Thymus (tissue), 11 donors: ENCODE results near the gene PRKRA. TPM values are rescaled to one million over a fixed set of nuclear protein-coding genes. Genes with fewer than 3 reads are reported as not detected.

Experiments
- DNase-seq, 9 donors: peaks; one replicate each; pipeline ENCODE4 v3.0.0-alpha.2; 2013; ENCODE audit warnings: low spot score in 9 of 9, low read depth in 6 of 9, missing footprints in 1 of 9
- H3K27ac ChIP-seq, 2 donors: one replicate each; pipeline ENCODE4 v1.5.1; 2013; ENCODE audit warnings: control low read depth in 1 of 2, low read depth in 1 of 2, low read length in 1 of 2, mild to moderate bottlenecking in 1 of 2, moderate library complexity in 1 of 2
- H3K27me3 ChIP-seq, 2 donors: one replicate each; pipeline ENCODE4 v1.5.1; 2013; ENCODE audit warnings: low read length in 1 of 2; ENCODE audit not compliant: control insufficient read depth in 2 of 2, insufficient read depth in 1 of 2
- H3K36me3 ChIP-seq, 2 donors: one replicate each; pipeline ENCODE4 v1.5.1; 2013; ENCODE audit warnings: low read length in 1 of 2, mild to moderate bottlenecking in 1 of 2, moderate library complexity in 1 of 2; ENCODE audit not compliant: control insufficient read depth in 2 of 2, insufficient read depth in 2 of 2
- H3K4me1 ChIP-seq, 2 donors: one replicate each; pipeline ENCODE4 v1.5.1; 2013; ENCODE audit warnings: low read length in 2 of 2; ENCODE audit not compliant: control insufficient read depth in 2 of 2, insufficient read depth in 2 of 2
- H3K4me3 ChIP-seq, 2 donors: one replicate each; pipeline ENCODE4 v1.5.1; 2013; ENCODE audit warnings: low read length in 2 of 2, control low read depth in 1 of 2, mild to moderate bottlenecking in 1 of 2
- H3K9me3 ChIP-seq, 2 donors: one replicate each; pipeline ENCODE4 v1.5.1; 2013; ENCODE audit warnings: low read length in 1 of 2, mild to moderate bottlenecking in 1 of 2; ENCODE audit not compliant: control insufficient read depth in 2 of 2, insufficient read depth in 1 of 2
- WGBS: extraction: QIAGEN DNeasy Blood & Tissue Kit; methylation state at CpG from one replicate; pipeline ENCODE4 v1.1.7; 2013; 5-methylcytosine and 5-hydroxymethylcytosine counted together
- polyA plus RNA-seq: library from polyadenylated mRNA; stranded (reverse); fragments of 200-250 nt; gene quantifications from one replicate; pipeline ENCODE4 v1.2.3, GENCODE V29; 2013
- total RNA-seq: library from RNA; stranded (reverse); fragments of 120-200 nt; gene quantifications from one replicate; pipeline ENCODE4 v1.2.4, GENCODE V29; 2013
- donor health status: healthy.

Gene PRKRA
- total and polyA plus RNA-seq, 2 donors = 35.3 to 65.4 TPM

DNA sequence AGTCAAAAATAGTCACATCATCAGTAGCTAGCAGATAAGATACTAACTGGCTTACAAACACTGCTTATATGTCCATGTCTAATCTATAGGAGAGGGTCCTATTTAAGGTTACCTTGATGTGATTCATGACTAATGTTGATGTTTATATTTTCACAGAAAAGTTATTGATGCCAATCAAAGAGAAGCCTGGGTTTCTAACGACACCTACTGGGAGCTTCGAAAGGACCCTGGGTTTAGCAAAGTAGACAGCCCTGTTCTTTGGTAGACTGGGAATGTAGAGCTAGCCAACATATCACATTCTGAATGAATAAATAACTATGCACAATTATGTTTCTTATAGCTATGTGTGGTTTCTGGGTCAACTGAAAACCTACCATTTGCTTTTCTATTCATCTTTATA lies 55.7 kb downstream of the PRKRA start:
- Histone ChIP-seq H3K27ac (no peak overlapping the region), H3K9me3 (no peaks in the 10 kb centered on the region), H3K4me1 (no peaks in the 10 kb centered on the region), H3K4me3 (no peak overlapping the region), H3K27me3 (no peaks in the 10 kb centered on the region), H3K36me3 (no peaks in the 10 kb centered on the region)
- no peak for DNase-seq
- 97% methylated on average over 2 of the region's 2 CpGs for WGBS

DNA sequence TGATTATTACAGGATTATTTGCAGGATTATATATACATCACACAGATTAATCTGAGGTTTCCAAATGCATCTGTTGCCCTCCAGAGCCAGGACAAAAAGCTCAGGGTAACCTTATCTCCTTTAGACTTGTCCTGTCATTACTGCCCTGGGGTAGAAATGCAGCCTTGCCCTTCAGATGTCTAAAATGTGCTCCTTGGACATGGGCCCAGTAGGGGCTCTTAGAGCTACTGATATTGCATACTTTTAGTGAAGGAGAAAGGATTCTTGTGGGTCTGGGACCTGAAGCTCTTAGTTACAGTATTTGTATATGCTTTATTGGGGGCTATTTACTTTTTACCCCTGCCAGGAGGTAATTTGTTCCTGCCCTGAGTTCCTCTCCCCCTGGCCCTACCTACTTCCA lies 56.1 kb downstream of the PRKRA start:
- H3K27me3 ChIP-seq = no peaks in the 10 kb centered on the region
- H3K36me3 ChIP-seq = no peaks in the 10 kb centered on the region
- no peaks in the 10 kb centered on the region for H3K9me3 ChIP-seq
- H3K4me1 ChIP-seq = no peaks in the 10 kb centered on the region
- no peak overlapping the region for H3K27ac ChIP-seq
- H3K4me3 ChIP-seq = no peak overlapping the region
- DNase-seq = no peak

DNA sequence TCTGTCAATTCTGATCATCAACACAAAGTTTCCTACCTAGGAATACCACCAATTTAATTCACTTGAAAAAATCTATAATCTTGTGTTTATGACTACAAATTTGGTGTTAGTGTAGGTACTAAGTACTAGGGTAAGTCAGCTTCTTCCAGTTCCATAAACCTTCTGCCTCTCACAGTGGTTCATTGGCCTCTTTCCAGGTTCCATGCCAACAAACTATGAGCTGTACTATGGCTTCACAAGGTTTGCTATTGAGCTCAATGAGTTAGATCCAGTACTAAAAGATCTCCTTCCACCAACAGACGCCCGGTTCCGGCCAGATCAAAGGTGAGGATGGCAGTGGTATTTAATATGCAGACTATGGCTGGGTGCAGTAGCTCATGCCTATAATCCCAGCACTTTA lies 58.8 kb downstream of the PRKRA start:
- Histone ChIP-seq H3K36me3 (no peaks in the 10 kb centered on the region), H3K27ac (no peak overlapping the region)

DNA sequence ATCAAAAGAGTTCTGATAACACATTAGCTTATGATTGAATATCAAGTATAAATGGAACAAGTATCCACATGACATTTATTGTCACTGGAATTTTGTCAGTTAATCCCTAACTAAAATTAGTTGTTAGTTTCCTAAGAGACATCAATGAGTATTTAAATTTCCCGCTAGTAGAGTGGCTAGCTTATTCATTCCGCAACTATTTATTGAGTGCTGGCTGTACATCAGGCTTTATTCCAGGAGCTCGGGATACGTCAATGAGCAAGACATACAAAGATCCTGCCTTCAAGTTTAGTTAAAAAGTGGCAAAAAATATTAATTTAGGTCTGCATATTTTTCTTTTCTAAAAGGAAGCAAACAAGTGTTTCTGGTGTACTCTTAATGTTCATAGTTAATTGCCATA lies 59.3 kb downstream of the PRKRA start:
- no peak for DNase-seq
- Histone ChIP-seq H3K27ac (no peak overlapping the region), H3K36me3 (no peaks in the 10 kb centered on the region), H3K4me3 (no peak overlapping the region), H3K27me3 (no peaks in the 10 kb centered on the region), H3K9me3 (no peaks in the 10 kb centered on the region), H3K4me1 (no peaks in the 10 kb centered on the region)
- WGBS = 97% methylated on average over 4 of the region's 4 CpGs

More for the DNA sequence above, 58.8 kb downstream of the PRKRA start:
- Histone ChIP-seq H3K4me1 (no peaks in the 10 kb centered on the region), H3K27me3 (no peaks in the 10 kb centered on the region), H3K9me3 (no peaks in the 10 kb centered on the region), H3K4me3 (no peak overlapping the region)
- DNase-seq = no peak
- WGBS = 97% methylated on average over 3 of the region's 3 CpGs

DNA sequence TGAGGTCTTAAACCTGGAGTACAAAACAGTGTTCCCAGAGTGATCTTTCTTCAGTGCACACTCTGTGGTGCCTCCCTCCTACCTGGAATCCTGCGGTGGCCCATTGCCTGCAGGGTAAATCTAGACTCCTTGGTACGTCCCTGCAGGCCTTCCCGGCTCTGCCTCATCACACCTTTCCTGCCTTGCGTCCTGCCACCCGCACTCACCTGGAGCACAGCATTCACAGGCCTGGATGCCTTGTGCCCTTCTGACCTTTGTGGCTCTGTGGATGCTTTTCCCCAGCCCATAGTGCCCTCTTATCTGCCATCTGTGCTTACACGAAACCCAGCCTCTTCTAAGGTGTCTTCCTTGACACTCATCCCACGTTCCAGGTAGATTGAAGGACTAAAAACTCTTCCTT lies 62.7 kb downstream of the PRKRA start:
- no peaks in the 10 kb centered on the region for H3K4me1 ChIP-seq
- no peak overlapping the region for H3K4me3 ChIP-seq
- 94% methylated on average over 7 of the region's 7 CpGs for WGBS
- no peaks in the 10 kb centered on the region for H3K36me3 ChIP-seq
- DNase-seq = no peak
- H3K27ac ChIP-seq = no peak overlapping the region
- H3K9me3 ChIP-seq = no peaks in the 10 kb centered on the region
- H3K27me3 ChIP-seq = no peaks in the 10 kb centered on the region

DNA sequence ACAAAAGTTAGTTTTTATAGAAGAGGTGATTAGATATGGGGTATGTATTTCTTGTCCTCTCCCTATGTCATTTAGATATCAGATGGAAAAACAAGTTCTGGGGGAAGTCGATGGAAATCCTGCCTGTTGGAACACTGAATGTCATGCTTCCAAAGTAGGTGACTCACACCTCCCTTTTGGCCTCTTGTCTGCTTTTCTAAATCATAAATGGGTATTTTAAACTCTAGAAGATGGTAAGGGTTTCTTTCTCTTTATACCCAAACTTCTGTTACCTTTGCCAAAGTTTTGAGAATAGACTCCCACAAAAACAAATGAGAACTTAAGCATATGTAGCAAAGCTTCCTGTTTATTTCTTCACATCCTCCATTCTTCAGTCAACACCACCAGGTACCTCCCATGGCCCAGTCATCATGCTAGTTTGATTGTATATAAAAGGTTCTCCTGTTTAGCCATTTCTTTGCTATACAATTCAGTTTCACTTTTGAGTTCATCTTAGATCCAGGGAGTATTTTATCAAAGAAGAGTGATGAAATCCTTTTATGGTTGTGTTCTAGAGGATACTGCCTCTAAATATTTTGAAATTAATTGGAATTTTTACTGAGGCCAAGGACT lies 63.9 kb downstream of the PRKRA start:
- no peaks in the 10 kb centered on the region for H3K27me3 ChIP-seq
- no peaks in the 10 kb centered on the region for H3K36me3 ChIP-seq
- H3K4me3 ChIP-seq = no peak overlapping the region
- DNase-seq = no peak
- no peaks in the 10 kb centered on the region for H3K4me1 ChIP-seq
- H3K27ac ChIP-seq = no peak overlapping the region
- no peaks in the 10 kb centered on the region for H3K9me3 ChIP-seq
- 96% methylated on average over 1 of the region's 1 CpG for WGBS

DNA sequence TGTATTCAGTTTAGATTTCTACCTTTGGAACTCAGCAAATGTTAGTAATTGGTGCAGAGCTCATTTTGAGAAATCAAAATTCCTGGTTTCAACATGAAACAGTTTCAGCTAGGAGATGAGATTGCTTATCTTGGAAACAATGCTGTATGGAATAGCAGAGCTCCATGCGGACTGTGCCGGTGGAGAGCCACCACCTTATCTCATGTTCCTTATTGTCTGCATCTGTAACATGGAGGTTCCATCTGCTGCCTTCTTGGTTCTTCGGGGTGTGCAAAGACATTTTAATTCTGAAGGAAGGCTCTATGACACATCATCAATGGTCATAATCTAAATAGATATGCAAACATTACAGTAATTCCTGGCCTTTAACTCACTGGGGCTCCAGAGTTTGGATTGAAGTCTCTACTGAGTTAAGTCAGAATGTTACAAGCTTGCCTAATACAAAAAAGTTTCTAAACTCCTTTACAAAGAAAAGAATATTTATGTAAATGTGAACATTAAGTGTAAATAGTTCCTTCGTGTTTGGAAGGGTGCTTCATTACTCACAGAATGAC lies 65.3 kb downstream of the PRKRA start:
- H3K4me3 ChIP-seq = no peak overlapping the region
- no peaks in the 10 kb centered on the region for H3K36me3 ChIP-seq
- no peak for DNase-seq
- WGBS = 87% methylated on average over 4 of the region's 4 CpGs
- H3K4me1 ChIP-seq = no peaks in the 10 kb centered on the region
- H3K27ac ChIP-seq = no peak overlapping the region
- H3K27me3 ChIP-seq = no peaks in the 10 kb centered on the region
- H3K9me3 ChIP-seq = no peaks in the 10 kb centered on the region

DNA sequence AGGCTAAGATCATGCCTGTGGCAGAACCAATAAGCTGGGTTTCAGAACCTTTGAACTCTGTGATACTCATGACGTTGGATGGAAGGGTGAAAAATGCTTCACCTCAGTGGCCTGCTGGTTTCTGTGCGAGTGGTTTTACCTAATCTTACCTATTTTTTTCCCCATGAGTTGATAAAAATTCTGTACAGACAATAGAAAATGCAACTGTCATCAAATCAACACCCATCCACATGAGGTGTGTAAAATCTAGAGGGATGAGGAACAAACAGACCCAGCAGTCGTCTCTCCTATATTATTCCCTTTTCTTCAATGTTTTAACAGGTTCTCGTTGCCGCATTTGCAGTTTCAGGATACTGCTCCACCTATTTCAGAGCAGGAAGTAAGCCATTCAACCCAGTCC lies 67.3 kb downstream of the PRKRA start:
- 96% methylated on average over 5 of the region's 5 CpGs for WGBS
- Histone ChIP-seq H3K27me3 (no peaks in the 10 kb centered on the region), H3K4me1 (no peaks in the 10 kb centered on the region)

More for the DNA sequence above, 67.3 kb downstream of the PRKRA start:
- Histone ChIP-seq H3K4me3 (no peak overlapping the region), H3K9me3 (no peaks in the 10 kb centered on the region), H3K27ac (no peak overlapping the region), H3K36me3 (no peaks in the 10 kb centered on the region)
- no peak for DNase-seq
